ENCODE data around the gene ZNG1B.
"Not testable (repeated sequence)": the region's sequence is repeated elsewhere in the genome, so short reads cannot be mapped to it uniquely, and the experiment has no call there.

Gene ZNG1B

GRCh38 chr2:113437508-113438465, at the start of gene ZNG1B:
ZNG1B (plus strand) TSS chr2:113437691; CDS start chr2:113437869, 178 bp downstream.
- DNase-seq (ENCODE audit: low spot score) = not testable (repeated sequence)

DNA sequence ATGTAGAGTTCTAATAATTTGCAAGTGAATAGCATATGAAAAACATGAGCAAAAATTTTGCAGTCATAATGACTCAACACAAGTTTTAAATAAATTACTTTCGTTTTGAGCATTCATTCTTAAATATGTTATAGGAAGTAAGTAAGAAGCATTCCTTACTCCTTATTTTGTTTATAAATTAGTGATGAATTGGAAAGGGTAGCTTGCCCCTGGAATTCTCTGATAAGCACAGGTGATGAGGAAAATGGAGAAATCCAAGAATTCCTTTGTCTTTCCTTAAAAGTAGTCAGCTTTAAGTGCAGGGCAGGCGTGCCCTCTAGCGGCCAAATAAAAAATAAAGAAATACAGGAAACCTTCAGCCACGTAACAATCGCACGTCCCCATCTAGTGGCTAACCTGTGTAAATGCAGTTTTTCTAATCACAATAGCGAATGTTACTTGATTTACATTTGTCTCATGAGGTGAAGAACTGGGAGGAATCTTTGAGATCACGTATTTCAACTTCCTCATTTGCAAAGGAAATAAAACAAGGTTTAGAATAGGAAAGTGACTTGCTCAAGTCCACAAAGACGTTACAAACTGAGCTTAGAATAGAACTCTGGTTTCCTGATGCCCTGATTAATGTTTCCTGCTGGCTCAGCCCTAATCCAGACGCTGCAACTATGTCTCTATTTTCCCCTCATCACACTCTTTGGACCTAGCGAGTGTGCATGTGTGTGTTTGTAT, 47.2 kb upstream of the ZNG1B start:
- peak; percentile 80 for DNase-seq (ENCODE audit: low spot score)

DNA sequence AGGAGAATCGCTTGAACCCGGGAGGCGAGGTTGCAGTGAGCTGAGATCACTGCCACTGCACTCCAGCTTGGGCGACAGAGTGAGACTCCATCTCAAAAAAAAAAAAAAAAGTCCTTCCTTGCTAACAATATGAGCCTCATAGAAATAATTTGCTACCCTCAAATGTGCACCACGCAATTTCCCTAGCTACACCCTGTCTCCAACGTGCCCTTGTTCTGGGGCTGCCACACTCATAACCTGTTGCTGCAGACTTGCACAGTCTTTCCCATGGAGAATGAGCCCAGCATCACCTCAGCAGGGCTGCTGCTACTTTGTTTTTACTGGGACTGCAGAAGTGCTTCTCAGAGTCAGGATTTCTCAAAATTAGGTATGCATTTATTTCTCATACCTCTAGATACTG, 46.4 kb upstream of the ZNG1B start:
- DNase-seq (ENCODE audit: low spot score) = no peak

- DNase-seq (ENCODE audit: low spot score) = no peak
Measured at GRCh38 chr2:113406114-113406513, 31.4 kb upstream of the ZNG1B start.

- DNase-seq (ENCODE audit: low spot score) = no peak
Measured at GRCh38 chr2:113407446-113408099, 29.9 kb upstream of the ZNG1B start.

- not testable (repeated sequence) for DNase-seq (ENCODE audit: low spot score)
Measured at GRCh38 chr2:113411725-113412352, 25.7 kb upstream of the ZNG1B start.

DNA sequence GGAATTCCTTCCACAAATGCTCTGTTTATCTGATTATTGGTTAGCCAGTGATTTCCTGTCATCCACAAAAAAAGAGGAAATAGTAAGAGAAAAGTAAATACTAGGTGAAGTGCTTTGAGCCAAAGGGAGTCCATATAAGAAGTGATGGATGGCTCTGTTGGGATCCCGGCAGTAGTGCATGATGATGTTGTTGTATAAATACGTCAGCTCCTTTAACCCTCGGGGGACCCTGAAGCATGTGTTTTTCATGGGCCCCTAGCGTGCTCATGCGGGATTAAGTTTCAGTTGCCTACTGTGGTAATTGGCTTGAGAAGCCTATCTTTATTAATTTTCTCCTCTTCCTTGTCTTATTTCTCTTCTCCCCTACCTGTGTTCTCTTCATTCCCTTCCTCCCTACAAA, 24.7 kb upstream of the ZNG1B start:
- not testable (repeated sequence) for DNase-seq (ENCODE audit: low spot score)

GRCh38 chr2:113431773-113432172, 5.7 kb upstream of the ZNG1B start:
- DNase-seq (ENCODE audit: low spot score) = not testable (repeated sequence)

- not testable (repeated sequence) for DNase-seq (ENCODE audit: low spot score)
Measured at GRCh38 chr2:113433468-113433867, 4.0 kb upstream of the ZNG1B start.

DNA sequence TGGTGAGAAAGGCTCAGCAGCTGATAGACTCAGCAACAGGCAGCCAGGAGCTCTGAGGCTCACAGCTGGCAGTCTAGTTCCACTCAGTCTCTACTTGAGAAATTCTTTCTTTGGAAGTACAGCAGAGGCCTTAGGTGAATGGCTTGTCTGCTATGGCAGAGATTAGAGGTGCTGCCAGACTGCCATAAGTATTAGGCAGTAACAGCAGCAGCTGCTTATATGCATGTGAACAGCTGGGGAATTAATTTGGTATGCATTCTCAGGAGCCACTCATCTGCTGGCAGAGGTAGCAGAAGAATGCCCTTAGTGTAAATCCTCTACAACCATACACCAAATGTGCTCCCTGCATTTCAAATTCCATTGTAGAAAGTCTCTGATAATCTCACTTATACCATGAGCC, 28.3 kb downstream of the ZNG1B start:
- not testable (repeated sequence) for DNase-seq (ENCODE audit: low spot score)

DNA sequence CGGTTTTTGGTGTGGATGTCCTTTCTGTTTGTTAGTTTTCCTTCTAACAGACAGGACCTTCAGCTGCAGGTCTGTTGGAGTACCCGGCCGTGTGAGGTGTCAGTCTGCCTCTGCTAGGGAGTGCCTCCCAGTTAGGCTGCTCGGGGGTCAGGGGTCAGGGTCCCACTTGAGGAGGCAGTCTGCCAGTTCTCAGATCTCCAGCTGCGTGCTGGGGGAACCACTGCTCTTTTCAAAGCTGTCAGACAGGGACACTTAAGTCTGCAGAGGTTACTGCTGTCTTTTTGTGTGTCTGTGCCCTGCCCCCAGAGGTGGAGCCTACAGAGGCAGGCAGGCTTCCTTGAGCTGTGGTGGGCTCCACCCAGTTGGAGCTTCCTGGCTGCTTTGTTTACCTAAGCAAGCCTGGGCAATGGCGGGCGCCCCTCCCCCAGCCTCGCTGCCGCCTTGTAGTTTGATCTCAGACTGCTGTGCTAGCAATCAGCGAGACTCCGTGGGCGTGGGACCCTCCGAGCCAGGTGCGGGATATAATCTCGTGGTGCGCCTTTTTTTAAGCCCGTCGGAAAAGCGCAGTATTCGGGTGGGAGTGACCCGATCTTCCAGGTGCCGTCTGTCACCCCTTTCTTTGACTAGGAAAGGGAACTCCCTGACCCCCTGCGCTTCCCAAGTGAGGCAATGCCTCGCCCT, 39.3 kb downstream of the ZNG1B start:
- DNase-seq (ENCODE audit: low spot score) = not testable (repeated sequence)

GRCh38 chr2:113496527-113496926, 59.0 kb downstream of the ZNG1B start:
- not testable (repeated sequence) for DNase-seq (ENCODE audit: low spot score)

- not testable (repeated sequence) for DNase-seq (ENCODE audit: low spot score)
Measured at GRCh38 chr2:113498365-113498764, 60.9 kb downstream of the ZNG1B start, which contains the start of gene FOXD4L1. FOXD4L1 (plus strand) TSS chr2:113498665; CDS start chr2:113499257, 592 bp downstream.

- DNase-seq (ENCODE audit: low spot score) = not testable (repeated sequence)
Measured at GRCh38 chr2:113499019-113499885, 61.8 kb downstream of the ZNG1B start.

DNA sequence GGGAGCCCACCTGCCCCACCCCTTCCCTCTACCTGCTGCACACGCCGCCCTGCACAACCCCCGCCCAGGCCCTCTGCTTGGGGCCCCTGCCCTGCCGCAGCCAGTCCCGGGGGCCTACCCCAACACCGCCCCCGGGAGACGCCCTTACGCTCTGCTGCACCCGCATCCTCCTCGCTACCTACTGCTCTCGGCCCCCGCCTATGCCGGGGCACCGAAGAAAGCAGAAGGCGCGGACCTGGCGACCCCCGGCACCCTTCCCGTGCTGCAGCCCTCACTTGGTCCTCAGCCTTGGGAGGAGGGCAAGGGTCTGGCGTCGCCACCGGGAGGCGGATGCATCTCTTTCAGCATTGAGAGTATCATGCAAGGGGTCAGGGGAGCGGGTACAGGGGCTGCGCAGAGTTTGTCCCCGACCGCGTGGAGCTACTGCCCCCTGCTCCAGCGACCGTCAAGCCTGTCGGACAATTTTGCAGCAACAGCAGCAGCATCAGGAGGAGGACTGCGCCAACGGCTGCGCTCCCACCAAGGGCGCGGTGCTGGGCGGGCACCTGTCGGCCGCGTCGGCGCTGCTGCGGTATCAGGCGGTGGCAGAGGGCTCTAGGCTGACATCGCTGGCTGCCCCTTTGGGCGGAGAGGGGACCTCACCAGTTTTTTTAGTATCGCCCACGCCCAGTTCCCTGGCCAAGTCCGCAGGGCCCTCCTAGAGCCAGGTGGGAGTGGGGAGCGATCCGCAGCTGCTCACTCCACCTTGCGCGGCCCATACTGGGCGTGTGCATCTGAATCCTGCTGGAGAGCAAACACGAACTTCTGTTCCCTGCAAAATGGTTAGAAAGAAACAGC, 62.6 kb downstream of the ZNG1B start:
- not testable (repeated sequence) for DNase-seq (ENCODE audit: low spot score)

DNA sequence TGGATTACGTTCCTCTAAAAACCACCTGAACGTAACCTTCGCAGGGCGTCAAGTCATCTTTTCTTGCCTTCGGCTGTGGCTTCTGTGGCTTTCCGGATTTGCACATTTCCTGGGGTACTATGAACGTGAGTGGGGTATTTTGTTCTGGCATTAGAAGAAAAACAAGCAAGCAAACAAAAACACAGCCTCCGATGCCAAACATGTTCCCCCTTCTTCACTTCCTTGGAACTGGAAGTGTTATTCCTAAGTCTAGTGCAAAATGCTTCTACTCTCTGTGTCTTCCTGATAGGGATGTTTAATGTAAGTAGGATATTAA, 63.2 kb downstream of the ZNG1B start:
- DNase-seq (ENCODE audit: low spot score) = not testable (repeated sequence)

GRCh38 chr2:113502216-113503093, 65.0 kb downstream of the ZNG1B start:
- not testable (repeated sequence) for DNase-seq (ENCODE audit: low spot score)
